H7 (cell line): ENCODE measurements around the gene TRIM31. TPM values are rescaled to one million over a fixed set of nuclear protein-coding genes. Genes with fewer than 3 reads are reported as not detected.

Source experiments
- DNase-seq: peaks from one replicate; pipeline ENCODE4 v3.0.0; 2012
- H3K27me3 ChIP-seq: 2 replicates; pipeline ENCODE4 v1.6.0; 2011; ENCODE audit warnings: mild to moderate bottlenecking, low read length; ENCODE audit not compliant: control insufficient read depth, insufficient read depth
- H3K36me3 ChIP-seq: replicated peaks from 2 replicates; pipeline ENCODE4 v1.5.1; 2011; ENCODE audit warnings: low read length; ENCODE audit not compliant: control insufficient read depth, insufficient read depth
- H3K4me3 ChIP-seq: 2 replicates; pipeline ENCODE4 v1.5.1; 2011; ENCODE audit warnings: low read depth, mild to moderate bottlenecking, control low read depth, low read length, moderate library complexity; ENCODE audit not compliant: insufficient read depth
- total RNA-seq: library from RNA; depleted of rRNA; stranded (reverse); fragments of >200 nt; shearing (Covaris generic); gene quantifications from 2 replicates; pipeline ENCODE4 v1.2.3, GENCODE V29; 2014

The TRIM31 gene
- total RNA-seq, 1 experiment from 2014 or later: not detected

GRCh38 chr6:30091577-30092381 is 21.1 kb downstream of the TRIM31 start:
- Histone ChIP-seq H3K27me3 (peaks cover 12% of the 10 kb centered on the region), H3K4me3 (no peak overlapping the region), H3K36me3 (no peaks in the 10 kb centered on the region)
- DNase-seq: peak; percentile 35

- peaks cover 11% of the 10 kb centered on the region for H3K27me3 ChIP-seq
- H3K36me3 ChIP-seq: no peaks in the 10 kb centered on the region
- no peak for DNase-seq
- H3K4me3 ChIP-seq: no peak overlapping the region
These were observed 25.0 kb downstream of the TRIM31 start for GRCh38 chr6:30087876-30088275.

- no peak for DNase-seq
- no peaks in the 10 kb centered on the region for H3K36me3 ChIP-seq
- H3K4me3 ChIP-seq: no peak overlapping the region
- peaks cover 72% of the 10 kb centered on the region for H3K27me3 ChIP-seq
These were observed 35.7 kb downstream of the TRIM31 start for GRCh38 chr6:30077218-30077617.

GRCh38 chr6:30075790-30076732 is 36.8 kb downstream of the TRIM31 start:
- Histone ChIP-seq H3K4me3 (peak overlapping the region; percentile 52), H3K27me3 (peaks cover 83% of the 10 kb centered on the region), H3K36me3 (no peaks in the 10 kb centered on the region)
- peak; percentile 95 for DNase-seq

- Histone ChIP-seq H3K36me3 (no peaks in the 10 kb centered on the region), H3K27me3 (peaks cover 91% of the 10 kb centered on the region), H3K4me3 (peak within 1 kb of the TSS; percentile 52)
- peak; percentile 73 for DNase-seq
These were observed 37.6 kb downstream of the TRIM31 start, which contains the start of gene RNF39 for GRCh38 chr6:30075094-30075789. RNF39 (minus strand) TSS chr6:30075769; CDS start chr6:30075585, 184 bp downstream.

GRCh38 chr6:30074331-30075093 is 38.4 kb downstream of the TRIM31 start:
- peak; percentile 86 for DNase-seq
- Histone ChIP-seq H3K4me3 (peak overlapping the region; percentile 52), H3K36me3 (no peaks in the 10 kb centered on the region), H3K27me3 (peaks cover 93% of the 10 kb centered on the region)

- DNase-seq: peak; percentile 43
- H3K27me3 ChIP-seq: peaks cover 86% of the 10 kb centered on the region
- H3K36me3 ChIP-seq: no peaks in the 10 kb centered on the region
- H3K4me3 ChIP-seq: peak overlapping the region; percentile 52; the same call in 1 of the 2 replicates
These were observed 39.2 kb downstream of the TRIM31 start for GRCh38 chr6:30073489-30074235.

GRCh38 chr6:30071858-30072257 is 41.0 kb downstream of the TRIM31 start:
- peak; percentile 41 for DNase-seq
- H3K27me3 ChIP-seq: peaks cover 69% of the 10 kb centered on the region
- H3K4me3 ChIP-seq: no peak overlapping the region
- no peaks in the 10 kb centered on the region for H3K36me3 ChIP-seq

GRCh38 chr6:30071081-30071818 is 41.6 kb downstream of the TRIM31 start:
- Histone ChIP-seq H3K36me3 (no peaks in the 10 kb centered on the region), H3K4me3 (peak overlapping the region; percentile 30), H3K27me3 (peaks cover 64% of the 10 kb centered on the region)
- DNase-seq: peak; percentile 83

- Histone ChIP-seq H3K4me3 (peak overlapping the region; percentile 77), H3K36me3 (0 out of 2 replicates have a peak, but pooled peaks cover 1% of the 10 kb centered on the region), H3K27me3 (peaks cover 27% of the 10 kb centered on the region)
- peak; percentile 91 for DNase-seq
These were observed 45.3 kb downstream of the TRIM31 start for GRCh38 chr6:30067460-30068139.

GRCh38 chr6:30066577-30067459 is 46.1 kb downstream of the TRIM31 start, which contains the start of gene PPP1R11:
PPP1R11 (plus strand) TSS chr6:30067198; CDS start chr6:30067411, 213 bp downstream.
- peak; percentile 89 for DNase-seq
- H3K27me3 ChIP-seq: peaks cover 20% of the 10 kb centered on the region
- peak within 1 kb of the TSS; percentile 77 for H3K4me3 ChIP-seq
- 0 out of 2 replicates have a peak, but pooled peaks cover 1% of the 10 kb centered on the region for H3K36me3 ChIP-seq
